HG02943 (cell line): ENCODE measurements around the gene APBA2.

Experiments
- ATAC-seq: cut with Tn5 transposase; IDR thresholded peaks from one replicate; pipeline ENCODE4 v1.9.1; 2021; ENCODE audit warnings: mild to moderate bottlenecking, low read depth, moderate library complexity; ENCODE audit not compliant: unreplicated experiment

APBA2 gene

DNA sequence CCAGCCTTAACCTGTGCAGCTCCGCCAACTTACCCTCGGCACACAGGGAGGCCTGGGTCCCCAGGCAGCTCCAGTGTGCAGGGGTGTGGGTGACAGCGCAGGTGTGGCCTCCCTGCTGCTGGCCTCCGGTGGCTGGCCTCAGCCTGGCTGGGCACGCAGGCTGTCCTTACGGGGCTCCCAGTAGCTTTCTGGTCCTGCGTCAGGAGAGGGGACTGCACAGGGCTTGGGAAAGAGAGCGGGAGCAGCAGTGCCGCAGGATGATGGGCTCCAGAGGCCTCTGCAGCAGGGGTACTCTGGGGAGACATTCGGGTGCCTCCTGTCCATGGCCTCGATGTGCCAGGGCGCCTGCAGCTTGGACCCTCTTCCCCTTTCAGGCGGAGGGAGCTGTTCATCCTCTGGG lies 9.4 kb downstream of the APBA2 start:
- ATAC-seq, result no peak

- ATAC-seq, result no peak
Observed at GRCh38 chr15:28895566-28895965, 9.8 kb downstream of the APBA2 start.

- ATAC-seq, result no peak
Observed at GRCh38 chr15:28896951-28897350, 11.2 kb downstream of the APBA2 start.

DNA sequence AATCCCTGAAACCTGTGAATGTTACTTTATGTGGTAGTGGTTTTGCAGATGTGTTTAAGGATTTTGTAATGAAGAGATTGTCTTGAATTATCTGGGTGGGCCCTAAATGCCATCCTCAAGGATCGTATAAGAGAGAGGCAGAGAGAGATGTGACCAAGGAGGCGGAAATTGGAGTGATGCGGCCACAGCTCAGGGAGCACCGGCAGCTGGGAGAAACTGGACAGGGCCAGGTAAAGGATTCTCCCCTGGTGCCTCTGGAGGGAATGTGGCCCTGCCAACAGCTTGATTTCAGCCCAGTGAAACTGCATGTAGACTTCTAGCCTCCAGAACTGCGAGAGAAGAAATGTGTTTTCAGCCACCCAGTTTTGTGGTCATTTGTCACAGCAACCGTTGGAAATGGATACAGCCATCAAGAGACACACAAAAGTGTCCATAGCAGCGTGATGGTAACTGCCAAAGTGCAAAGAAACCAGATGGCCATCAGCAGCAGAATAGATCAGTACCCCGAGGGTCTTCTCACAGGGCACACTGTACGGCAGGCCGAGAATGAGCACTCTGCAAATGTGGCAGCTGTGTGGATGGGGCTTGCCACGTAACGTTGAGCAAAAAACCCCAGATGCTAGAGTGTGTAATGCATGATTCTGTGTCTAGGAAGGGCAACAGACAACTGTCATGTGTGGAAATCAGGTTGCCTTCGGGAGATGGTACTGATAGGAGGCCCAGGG lies 12.2 kb downstream of the APBA2 start:
- no peak for ATAC-seq

DNA sequence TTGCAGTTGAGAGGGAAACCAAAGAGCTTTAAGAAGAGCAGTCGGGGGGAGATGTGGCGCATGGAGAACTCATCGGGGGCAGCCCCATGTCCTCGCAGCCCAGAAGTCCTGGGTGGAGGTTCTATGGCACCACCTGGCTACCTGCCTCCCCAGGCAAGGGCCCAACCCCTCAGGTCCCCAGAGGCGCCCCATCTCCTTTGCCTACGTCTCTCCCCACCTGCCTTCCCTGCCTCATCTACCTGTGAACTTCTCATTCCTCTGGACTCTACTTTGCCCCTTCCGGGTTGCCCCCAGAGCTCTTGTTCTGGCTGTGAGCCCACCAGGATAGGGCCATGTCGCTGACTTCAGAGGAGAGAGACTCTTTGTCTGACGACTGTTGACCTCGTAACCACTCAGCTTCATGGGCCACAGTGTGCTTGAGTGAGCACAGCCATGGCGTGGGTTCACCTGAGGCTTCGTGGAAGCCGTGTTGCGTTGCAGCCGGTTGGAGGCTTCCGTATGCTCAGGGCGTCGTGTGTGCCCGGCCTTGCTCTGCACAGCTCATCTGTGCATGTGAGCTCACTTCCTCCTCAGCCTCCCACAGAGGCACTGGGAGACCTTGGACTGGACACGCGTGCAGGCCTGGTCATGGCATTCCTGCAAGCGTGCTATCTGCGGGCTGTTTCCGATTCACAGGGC lies 13.4 kb downstream of the APBA2 start:
- no peak for ATAC-seq

GRCh38 chr15:28900041-28900891 lies 14.5 kb downstream of the APBA2 start:
- ATAC-seq, result no peak

DNA sequence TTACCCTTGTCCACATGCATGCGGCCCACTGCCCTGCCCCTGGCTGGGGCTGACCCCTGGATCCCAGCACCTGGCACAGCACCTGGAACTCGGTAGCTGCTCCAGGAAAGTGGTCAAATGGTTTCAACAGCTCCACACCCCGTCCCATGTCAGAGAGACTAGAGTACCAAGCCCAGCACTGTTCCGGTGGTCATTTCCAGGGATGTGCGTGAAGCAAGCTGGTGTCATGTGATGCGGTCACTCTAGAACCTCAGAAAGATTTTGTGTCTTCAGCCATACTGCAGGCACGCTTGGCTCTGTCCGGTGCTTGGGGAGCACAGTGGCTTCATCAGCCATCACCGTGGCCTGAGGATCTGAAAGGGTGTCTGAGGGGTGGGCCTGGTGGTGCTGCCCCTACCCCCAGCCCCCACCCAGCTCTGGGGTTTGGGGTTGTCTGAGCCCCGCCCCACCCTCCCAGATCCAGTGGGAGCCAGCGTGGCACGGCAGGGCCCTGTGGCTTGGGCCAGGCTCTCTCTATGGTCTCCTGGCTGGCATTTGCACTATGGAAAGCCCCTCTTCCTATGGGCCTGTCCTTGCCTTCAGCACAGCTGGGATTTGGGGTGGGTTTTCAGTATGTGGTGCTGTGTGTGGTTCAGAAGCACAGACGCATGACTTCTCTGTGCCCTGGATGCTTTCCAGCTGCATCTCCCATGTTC lies 15.3 kb downstream of the APBA2 start:
- ATAC-seq, result no peak

DNA sequence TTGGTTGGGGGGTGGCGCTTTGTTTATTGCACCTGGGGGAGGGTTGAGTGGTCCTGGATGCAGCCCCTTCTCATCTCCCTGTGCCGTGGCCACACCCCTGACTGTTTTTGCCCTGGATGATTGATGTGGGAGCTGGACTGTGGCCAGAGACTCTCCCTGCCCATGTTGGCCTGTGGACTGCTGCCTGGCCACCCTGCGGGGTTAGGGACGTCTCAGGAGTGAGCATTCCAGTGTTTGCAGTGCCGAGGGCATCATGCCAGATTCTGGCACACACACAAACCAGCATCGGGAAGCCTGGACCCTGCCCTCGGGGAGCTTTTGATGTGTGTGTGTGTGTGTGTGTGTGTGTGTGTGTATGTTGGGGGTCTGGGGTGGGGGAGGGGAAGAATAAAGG lies 15.8 kb downstream of the APBA2 start:
- no peak for ATAC-seq

- no peak for ATAC-seq
Observed at GRCh38 chr15:28901987-28902745, 16.4 kb downstream of the APBA2 start.

- no peak for ATAC-seq
Observed at GRCh38 chr15:28902856-28903255, 17.1 kb downstream of the APBA2 start.

- no peak for ATAC-seq
Observed at GRCh38 chr15:28903555-28903954, 17.8 kb downstream of the APBA2 start.

- ATAC-seq, result no peak
Observed at GRCh38 chr15:28904003-28904402, 18.2 kb downstream of the APBA2 start.

DNA sequence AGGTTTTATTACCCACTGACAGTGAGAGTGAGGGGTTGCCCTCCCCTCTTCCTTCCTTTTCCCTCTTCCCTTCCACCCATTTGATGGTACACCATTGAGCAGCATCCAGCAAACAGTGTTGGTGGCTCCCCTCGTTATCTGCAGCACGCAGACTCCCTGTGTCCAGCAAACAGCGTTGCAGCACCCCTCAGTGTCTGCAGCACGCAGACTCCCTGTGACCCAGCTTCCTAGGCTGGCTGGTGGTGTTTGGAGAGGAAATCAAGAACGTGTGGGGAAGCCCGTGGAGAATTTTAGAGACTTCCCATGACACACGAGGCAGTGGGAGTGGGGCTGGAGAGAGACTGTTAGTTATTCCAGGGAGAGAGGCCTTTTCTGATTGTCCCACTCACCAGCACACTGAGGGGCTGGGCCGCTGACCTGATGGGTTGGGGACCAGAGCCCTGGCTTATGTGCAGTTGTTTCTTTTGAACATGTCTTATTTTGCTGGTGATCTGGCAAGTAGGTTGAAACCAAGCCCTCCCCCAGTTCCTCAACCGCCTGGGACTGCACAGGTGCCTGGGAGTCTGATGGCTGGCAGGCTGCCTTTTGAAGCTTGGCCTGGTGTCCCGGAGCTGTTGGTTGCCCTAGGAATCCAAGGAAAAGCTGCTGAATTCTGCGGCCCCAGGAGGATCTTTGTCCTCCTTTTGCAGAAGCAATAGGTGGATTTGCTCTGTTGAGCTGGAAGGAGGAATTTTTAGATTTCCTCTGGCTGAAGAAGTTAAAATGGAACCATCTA lies 19.0 kb downstream of the APBA2 start:
- ATAC-seq, result no peak

- ATAC-seq, result no peak
Observed at GRCh38 chr15:28907338-28907960, 21.7 kb downstream of the APBA2 start.

GRCh38 chr15:28909958-28910500 lies 24.3 kb downstream of the APBA2 start:
- no peak for ATAC-seq

DNA sequence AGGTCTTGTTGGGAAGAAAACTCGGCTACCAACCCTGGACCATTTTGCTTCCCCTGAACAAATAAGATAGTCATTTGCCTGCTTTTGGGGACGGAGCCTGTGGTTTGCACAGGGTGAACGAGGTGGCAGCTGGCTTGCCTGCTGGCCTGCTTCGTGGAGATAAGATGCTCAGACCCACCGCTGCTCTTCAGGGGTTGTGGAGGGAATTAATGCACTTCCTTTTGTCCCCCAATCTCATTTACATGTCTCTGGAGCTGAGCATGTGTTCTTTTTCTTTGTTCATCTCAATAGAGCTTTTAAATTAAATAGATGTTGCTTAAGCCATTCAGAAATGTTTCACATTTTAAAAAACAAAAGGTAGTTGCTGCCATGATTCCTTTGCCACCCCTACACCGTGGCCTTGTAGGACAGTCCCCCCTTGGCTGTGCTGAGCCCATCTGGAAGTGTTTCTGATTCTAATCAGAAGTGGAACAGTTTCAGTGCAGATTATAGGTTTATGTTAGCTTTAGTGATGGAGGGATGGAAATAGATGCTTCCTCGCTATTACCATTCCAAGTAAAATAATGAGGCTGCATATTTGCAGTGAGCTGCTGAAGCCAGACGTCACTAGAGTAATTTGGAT lies 25.6 kb downstream of the APBA2 start:
- ATAC-seq, result no peak

DNA sequence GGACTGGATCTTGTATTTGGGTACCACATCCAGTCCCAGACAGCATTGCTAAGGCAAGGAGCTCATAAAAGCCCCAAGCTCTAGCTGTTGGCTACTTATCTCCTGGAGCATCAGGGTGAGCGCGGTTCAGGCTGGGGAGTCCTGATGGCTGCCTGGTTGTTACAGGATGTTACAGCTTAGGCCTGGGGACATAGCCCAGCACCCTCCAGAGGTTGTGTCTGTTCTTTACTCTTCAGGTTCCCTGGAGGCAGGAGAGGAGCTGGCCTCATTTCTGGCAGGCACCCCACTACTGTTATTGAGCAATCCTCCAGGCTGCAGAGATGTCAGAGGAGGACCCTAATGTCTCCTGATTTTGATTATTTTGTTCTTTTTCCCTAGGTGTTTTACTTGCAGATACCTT lies 26.6 kb downstream of the APBA2 start:
- ATAC-seq, result no peak

- no peak for ATAC-seq
Observed at GRCh38 chr15:28913171-28913765, 27.5 kb downstream of the APBA2 start.
